SU-DHL-6 (cell line): ENCODE results near the gene RRAS2.

ENCODE experiments used
- H2AFZ ChIP-seq: fragments of 200-600 bp; sonication (generic); 2 replicates; pipeline ENCODE4 v1.6.1; 2014; ENCODE audit warnings: low read depth, mild to moderate bottlenecking, moderate library complexity, mixed read lengths, antibody characterized with exemption, low read length; ENCODE audit not compliant: severe bottlenecking
- H3F3A ChIP-seq: fragments of 200-600 bp; shearing (Covaris generic); 2 replicates; pipeline ENCODE4 v1.6.0; 2016; ENCODE audit warnings: antibody characterized with exemption, mild to moderate bottlenecking; ENCODE audit not compliant: insufficient read depth
- H3K27ac ChIP-seq: fragments of 200-600 bp; sonication (generic); 2 replicates; pipeline ENCODE4 v1.5.1; 2016; ENCODE audit warnings: low read depth, mild to moderate bottlenecking, low read length, moderate library complexity, mixed read lengths
- H3K27me3 ChIP-seq: fragments of 200-600 bp; sonication (generic), shearing (Covaris generic); 2 replicates; pipeline ENCODE4 v1.6.0; 2014; ENCODE audit warnings: mild to moderate bottlenecking, low read length
- H3K36me3 ChIP-seq: fragments of 200-600 bp; sonication (generic); 2 replicates; pipeline ENCODE4 v1.6.1; 2014; ENCODE audit warnings: mild to moderate bottlenecking, low read length, mixed read lengths
- H3K4me2 ChIP-seq: fragments of 300-600, 200-600 bp; shearing (Covaris generic), sonication (generic); 2 replicates; pipeline ENCODE4 v1.6.0; 2014; ENCODE audit warnings: low read length, low read depth, mild to moderate bottlenecking; ENCODE audit not compliant: poor library complexity, severe bottlenecking
- H3K4me3 ChIP-seq: fragments of 200-600 bp; sonication (generic); 2 replicates; pipeline ENCODE4 v1.5.1; 2014; ENCODE audit warnings: antibody characterized with exemption, low read length, mild to moderate bottlenecking, mixed read lengths; ENCODE audit not compliant: insufficient read depth, poor library complexity, severe bottlenecking
- H3K79me2 ChIP-seq: fragments of 200-600 bp; sonication (generic); 2 replicates; pipeline ENCODE4 v1.6.1; 2014; ENCODE audit warnings: mild to moderate bottlenecking, low read length, moderate library complexity; ENCODE audit not compliant: insufficient read depth
- H3K9ac ChIP-seq: fragments of 200-600 bp; sonication (generic); 2 replicates; pipeline ENCODE4 v1.7.0; 2014; ENCODE audit warnings: mild to moderate bottlenecking, low read length
- H3K9me2 ChIP-seq: fragments of 200-600 bp; sonication (generic); replicated peaks from 2 replicates; pipeline ENCODE4 v1.6.1; 2014; ENCODE audit warnings: low read length; ENCODE audit not compliant: insufficient read depth
- H3K9me3 ChIP-seq: fragments of 200-600 bp; sonication (generic); 2 replicates; pipeline ENCODE4 v1.6.1; 2014; ENCODE audit warnings: low read length, mixed read lengths; ENCODE audit not compliant: insufficient read depth
- H4K20me1 ChIP-seq: fragments of 200-600 bp; sonication (generic); 2 replicates; pipeline ENCODE4 v1.6.1; 2014; ENCODE audit warnings: low read depth, mild to moderate bottlenecking, antibody characterized with exemption, low read length, moderate library complexity, mixed read lengths
- EZH2phosphoT487 ChIP-seq: fragments of 200-600 bp; sonication (generic), shearing (Covaris generic); conservative IDR thresholded peaks from 2 replicates; pipeline ENCODE4 v1.6.1; 2018; ENCODE audit warnings: mild to moderate bottlenecking, antibody characterized with exemption, low read length, moderate library complexity, mixed read lengths
- TF ChIP-seq, protein P1 (sequence below): fragments of 200-600 bp; sonication (generic); IDR thresholded peaks from one replicate; pipeline ENCODE4 v1.5.1; 2017; ENCODE audit warnings: antibody characterized with exemption, mild to moderate bottlenecking, low read length, moderate library complexity; ENCODE audit not compliant: insufficient read depth, poor library complexity, severe bottlenecking

RRAS2 gene

DNA sequence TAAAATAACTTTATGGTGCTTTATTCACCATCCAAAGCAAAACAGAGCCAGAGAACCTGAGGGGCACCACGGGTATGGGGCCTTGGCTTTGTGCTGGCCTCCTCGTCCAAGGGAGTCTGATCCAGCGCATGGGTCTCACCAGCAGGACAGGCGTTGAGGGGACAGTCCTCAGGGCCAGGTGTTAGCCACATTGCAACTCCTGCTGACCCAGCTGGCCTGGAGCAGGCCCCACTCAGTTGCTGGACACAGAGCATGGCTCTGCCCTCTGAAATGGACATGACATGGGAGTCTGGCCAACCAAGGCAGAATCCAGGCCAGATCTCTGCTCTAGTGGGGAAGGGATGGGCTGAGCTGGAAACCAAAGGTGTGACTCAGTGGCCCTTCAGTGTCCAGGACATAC, 116.2 kb downstream of the RRAS2 start:
- H3K27ac ChIP-seq, result no peak overlapping the region
- H3K9me3 ChIP-seq, result no peaks in the 10 kb centered on the region
- no peak overlapping the region for H2AFZ ChIP-seq
- H3K4me2 ChIP-seq, result no peak overlapping the region
- no peaks in the 10 kb centered on the region for H3K27me3 ChIP-seq
- no peaks in the 10 kb centered on the region for H4K20me1 ChIP-seq
- no peaks in the 10 kb centered on the region for H3K79me2 ChIP-seq
- no peaks in the 10 kb centered on the region for H3K36me3 ChIP-seq
- TF ChIP-seq EZH2phosphoT487, result no peak
- TF ChIP-seq, protein P1, sequence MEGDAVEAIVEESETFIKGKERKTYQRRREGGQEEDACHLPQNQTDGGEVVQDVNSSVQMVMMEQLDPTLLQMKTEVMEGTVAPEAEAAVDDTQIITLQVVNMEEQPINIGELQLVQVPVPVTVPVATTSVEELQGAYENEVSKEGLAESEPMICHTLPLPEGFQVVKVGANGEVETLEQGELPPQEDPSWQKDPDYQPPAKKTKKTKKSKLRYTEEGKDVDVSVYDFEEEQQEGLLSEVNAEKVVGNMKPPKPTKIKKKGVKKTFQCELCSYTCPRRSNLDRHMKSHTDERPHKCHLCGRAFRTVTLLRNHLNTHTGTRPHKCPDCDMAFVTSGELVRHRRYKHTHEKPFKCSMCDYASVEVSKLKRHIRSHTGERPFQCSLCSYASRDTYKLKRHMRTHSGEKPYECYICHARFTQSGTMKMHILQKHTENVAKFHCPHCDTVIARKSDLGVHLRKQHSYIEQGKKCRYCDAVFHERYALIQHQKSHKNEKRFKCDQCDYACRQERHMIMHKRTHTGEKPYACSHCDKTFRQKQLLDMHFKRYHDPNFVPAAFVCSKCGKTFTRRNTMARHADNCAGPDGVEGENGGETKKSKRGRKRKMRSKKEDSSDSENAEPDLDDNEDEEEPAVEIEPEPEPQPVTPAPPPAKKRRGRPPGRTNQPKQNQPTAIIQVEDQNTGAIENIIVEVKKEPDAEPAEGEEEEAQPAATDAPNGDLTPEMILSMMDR, result no peak
- no peaks in the 10 kb centered on the region for H3F3A ChIP-seq
- no peak overlapping the region for H3K4me3 ChIP-seq
- H3K9ac ChIP-seq, result no peak overlapping the region
- no peaks in the 10 kb centered on the region for H3K9me2 ChIP-seq

DNA sequence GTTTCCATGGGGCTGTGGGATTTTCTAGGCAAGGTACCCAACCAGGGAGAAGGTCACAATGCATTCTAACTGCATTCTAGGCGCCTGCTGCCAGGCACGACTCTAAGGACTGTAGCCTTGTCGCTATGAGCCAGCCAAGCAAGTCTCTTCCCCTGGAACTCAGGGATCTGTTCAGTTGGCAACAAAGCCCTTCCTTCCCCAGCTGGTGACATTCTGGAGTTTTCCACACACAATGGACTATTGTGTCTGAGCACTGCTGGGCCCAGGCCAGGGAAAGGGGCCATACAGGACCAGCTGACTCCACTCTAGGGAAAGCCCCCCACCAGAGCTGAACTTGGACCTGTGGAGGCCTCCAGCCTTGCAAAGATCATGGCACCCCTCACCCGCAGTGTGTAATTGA, 116.8 kb downstream of the RRAS2 start:
- Histone ChIP-seq H3K9ac (no peak overlapping the region), H3K9me2 (no peaks in the 10 kb centered on the region), H3K4me3 (no peak overlapping the region), H4K20me1 (no peaks in the 10 kb centered on the region), H3K27ac (no peak overlapping the region), H2AFZ (no peak overlapping the region), H3K9me3 (no peaks in the 10 kb centered on the region), H3K27me3 (no peaks in the 10 kb centered on the region), H3K4me2 (no peak overlapping the region), H3F3A (no peaks in the 10 kb centered on the region), H3K36me3 (no peaks in the 10 kb centered on the region), H3K79me2 (no peaks in the 10 kb centered on the region)
- TF ChIP-seq EZH2phosphoT487, result no peak
- TF ChIP-seq, protein P1, result no peak

DNA sequence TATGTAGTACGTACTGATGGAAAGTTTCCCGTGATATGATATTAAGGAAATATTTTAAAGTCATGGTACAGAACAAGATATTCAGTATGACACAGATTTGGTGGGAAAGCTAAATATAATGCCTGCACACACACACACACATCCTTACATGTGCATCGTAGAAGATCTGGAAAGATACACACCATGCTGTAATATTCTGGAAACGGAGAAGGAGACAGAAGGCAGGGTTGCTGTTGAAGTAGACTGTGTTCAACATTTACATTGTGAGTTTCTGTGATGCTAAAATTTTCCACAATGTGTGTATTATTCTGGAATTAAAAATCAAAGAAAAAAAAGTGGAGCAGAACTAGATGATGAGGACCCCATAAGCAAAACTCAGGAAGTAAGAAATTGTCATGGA, 118.0 kb downstream of the RRAS2 start:
- no peak overlapping the region for H3K9ac ChIP-seq
- H3K9me2 ChIP-seq, result no peaks in the 10 kb centered on the region
- H3K36me3 ChIP-seq, result no peaks in the 10 kb centered on the region
- no peaks in the 10 kb centered on the region for H4K20me1 ChIP-seq
- no peaks in the 10 kb centered on the region for H3K79me2 ChIP-seq
- no peaks in the 10 kb centered on the region for H3K27me3 ChIP-seq
- H3K27ac ChIP-seq, result no peak overlapping the region
- no peak overlapping the region for H2AFZ ChIP-seq
- no peak overlapping the region for H3K4me2 ChIP-seq
- no peaks in the 10 kb centered on the region for H3F3A ChIP-seq
- no peaks in the 10 kb centered on the region for H3K9me3 ChIP-seq
- H3K4me3 ChIP-seq, result no peak overlapping the region
- TF ChIP-seq, protein P1, result no peak
- no peak for TF ChIP-seq EZH2phosphoT487

DNA sequence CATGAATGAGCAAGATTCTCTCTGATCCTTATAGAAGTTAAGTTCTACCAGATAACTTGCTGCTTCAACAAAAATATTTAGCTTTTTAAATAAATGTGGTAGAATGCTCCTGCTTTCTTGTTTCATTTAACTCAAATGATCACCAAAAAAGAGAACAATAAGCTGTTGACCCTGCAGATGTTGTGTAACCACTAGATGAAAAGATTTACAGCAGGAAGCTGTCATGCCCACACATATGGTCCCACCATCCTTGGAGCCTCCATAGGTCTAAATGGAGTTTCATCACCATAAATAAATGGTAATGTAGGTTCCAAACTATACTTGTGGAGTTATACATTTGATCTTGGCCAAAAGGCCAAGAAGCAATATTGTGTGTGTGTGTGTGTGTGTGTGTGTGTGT, 118.8 kb downstream of the RRAS2 start:
- Histone ChIP-seq H3K36me3 (no peaks in the 10 kb centered on the region), H3K27me3 (no peaks in the 10 kb centered on the region), H3K4me2 (no peak overlapping the region), H3K27ac (no peak overlapping the region), H3F3A (no peaks in the 10 kb centered on the region), H3K9ac (no peak overlapping the region), H3K9me2 (no peaks in the 10 kb centered on the region), H2AFZ (no peak overlapping the region), H4K20me1 (no peaks in the 10 kb centered on the region), H3K79me2 (no peaks in the 10 kb centered on the region), H3K4me3 (no peak overlapping the region), H3K9me3 (no peaks in the 10 kb centered on the region)
- TF ChIP-seq, protein P1, result no peak
- no peak for TF ChIP-seq EZH2phosphoT487
